KMS-11 (cell line): ENCODE data around the gene RAP1GAP2.

Source experiments
- H2AFZ ChIP-seq: fragments of 200-600 bp; sonication (generic); 2 replicates; pipeline ENCODE4 v1.6.1; 2016; ENCODE audit warnings: antibody characterized with exemption, mixed run types, low read depth
- H3K27ac ChIP-seq: fragments of 200-600 bp; sonication (generic); 2 replicates; pipeline ENCODE4 v1.6.1; 2016; ENCODE audit warnings: mild to moderate bottlenecking, mixed run types
- H3K27me3 ChIP-seq: fragments of 200-600 bp; sonication (generic); 2 replicates; pipeline ENCODE4 v1.6.1; 2017; ENCODE audit warnings: mild to moderate bottlenecking, low read depth, mixed run types, moderate library complexity; ENCODE audit not compliant: insufficient read depth
- H3K36me3 ChIP-seq: fragments of 200-600 bp; sonication (generic); 2 replicates; pipeline ENCODE4 v1.6.1; 2017; ENCODE audit warnings: mild to moderate bottlenecking, mixed run types; ENCODE audit not compliant: insufficient read depth
- H3K4me1 ChIP-seq: fragments of 200-600 bp; sonication (generic); 2 replicates; pipeline ENCODE4 v1.6.1; 2016; ENCODE audit warnings: mild to moderate bottlenecking, low read depth, mixed run types; ENCODE audit not compliant: poor library complexity, severe bottlenecking
- H3K4me2 ChIP-seq: fragments of 200-600 bp; sonication (generic); 2 replicates; pipeline ENCODE4 v1.7.0; 2016; ENCODE audit warnings: mild to moderate bottlenecking, mixed run types
- H3K4me3 ChIP-seq: fragments of 200-600 bp; sonication (generic); IDR thresholded peaks from 2 replicates; pipeline ENCODE4 v1.6.1; 2017; ENCODE audit warnings: low read depth, low read length, mixed read lengths; ENCODE audit not compliant: insufficient read depth
- H3K79me2 ChIP-seq: fragments of 200-600 bp; sonication (generic); 2 replicates; pipeline ENCODE4 v1.6.1; 2016; ENCODE audit warnings: low read depth, mixed run types; ENCODE audit not compliant: insufficient read depth
- H3K9ac ChIP-seq: fragments of 200-600 bp; sonication (generic); 2 replicates; pipeline ENCODE4 v1.6.1; 2016; ENCODE audit warnings: mild to moderate bottlenecking, mixed run types
- H4K20me1 ChIP-seq: fragments of 200-600 bp; sonication (generic); 2 replicates; pipeline ENCODE4 v1.6.1; 2016; ENCODE audit warnings: mild to moderate bottlenecking, mixed run types; ENCODE audit not compliant: insufficient read depth
- TF ChIP-seq, protein P1 (sequence below): fragments of 200-600 bp; sonication (generic); conservative IDR thresholded peaks from 2 replicates; pipeline ENCODE4 v1.6.1; 2017; ENCODE audit warnings: low read depth, mild to moderate bottlenecking, antibody characterized with exemption, low read length, moderate library complexity, mixed read lengths

Gene RAP1GAP2

GRCh38 chr17:2863204-2863603 lies 67.0 kb downstream of the RAP1GAP2 start:
- Histone ChIP-seq H3K27ac (no peak overlapping the region), H3K36me3 (no peaks in the 10 kb centered on the region), H2AFZ (no peak overlapping the region), H3K4me2 (no peak overlapping the region), H3K27me3 (peaks cover 19% of the 10 kb centered on the region; the same call in 1 of the 2 replicates), H3K4me1 (no peaks in the 10 kb centered on the region), H3K79me2 (no peaks in the 10 kb centered on the region), H4K20me1 (no peaks in the 10 kb centered on the region), H3K9ac (no peak overlapping the region), H3K4me3 (no peak overlapping the region)
- TF ChIP-seq, protein P1, sequence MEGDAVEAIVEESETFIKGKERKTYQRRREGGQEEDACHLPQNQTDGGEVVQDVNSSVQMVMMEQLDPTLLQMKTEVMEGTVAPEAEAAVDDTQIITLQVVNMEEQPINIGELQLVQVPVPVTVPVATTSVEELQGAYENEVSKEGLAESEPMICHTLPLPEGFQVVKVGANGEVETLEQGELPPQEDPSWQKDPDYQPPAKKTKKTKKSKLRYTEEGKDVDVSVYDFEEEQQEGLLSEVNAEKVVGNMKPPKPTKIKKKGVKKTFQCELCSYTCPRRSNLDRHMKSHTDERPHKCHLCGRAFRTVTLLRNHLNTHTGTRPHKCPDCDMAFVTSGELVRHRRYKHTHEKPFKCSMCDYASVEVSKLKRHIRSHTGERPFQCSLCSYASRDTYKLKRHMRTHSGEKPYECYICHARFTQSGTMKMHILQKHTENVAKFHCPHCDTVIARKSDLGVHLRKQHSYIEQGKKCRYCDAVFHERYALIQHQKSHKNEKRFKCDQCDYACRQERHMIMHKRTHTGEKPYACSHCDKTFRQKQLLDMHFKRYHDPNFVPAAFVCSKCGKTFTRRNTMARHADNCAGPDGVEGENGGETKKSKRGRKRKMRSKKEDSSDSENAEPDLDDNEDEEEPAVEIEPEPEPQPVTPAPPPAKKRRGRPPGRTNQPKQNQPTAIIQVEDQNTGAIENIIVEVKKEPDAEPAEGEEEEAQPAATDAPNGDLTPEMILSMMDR: no peak

DNA sequence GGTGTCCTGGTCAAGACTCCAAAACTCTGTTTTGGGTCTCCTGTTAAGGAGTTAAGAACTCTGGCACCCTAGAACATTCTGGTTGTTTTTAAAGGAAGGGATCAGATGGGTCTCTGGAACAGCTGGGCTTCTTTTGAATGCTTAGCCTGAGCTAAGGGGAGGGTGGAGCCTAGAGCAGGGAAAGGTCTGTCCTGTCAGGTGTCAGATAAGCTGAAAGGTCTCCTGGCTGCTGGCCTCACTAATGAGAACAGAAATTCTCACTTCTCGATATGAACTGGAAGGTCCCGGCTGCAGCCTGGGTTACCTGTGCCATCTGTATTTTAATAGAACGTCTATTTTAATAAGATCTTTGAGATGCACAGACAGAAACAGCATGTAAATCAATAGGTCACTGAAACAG lies 69.0 kb downstream of the RAP1GAP2 start:
- no peaks in the 10 kb centered on the region for H4K20me1 ChIP-seq
- H3K4me2 ChIP-seq: no peak overlapping the region
- H3K79me2 ChIP-seq: no peaks in the 10 kb centered on the region
- H3K27me3 ChIP-seq: peaks cover 22% of the 10 kb centered on the region; the same call in 1 of the 2 replicates
- H3K36me3 ChIP-seq: no peaks in the 10 kb centered on the region
- H3K4me3 ChIP-seq: no peak overlapping the region
- TF ChIP-seq, protein P1: no peak
- no peak overlapping the region for H2AFZ ChIP-seq
- H3K9ac ChIP-seq: no peak overlapping the region
- H3K4me1 ChIP-seq: no peaks in the 10 kb centered on the region
- no peak overlapping the region for H3K27ac ChIP-seq

DNA sequence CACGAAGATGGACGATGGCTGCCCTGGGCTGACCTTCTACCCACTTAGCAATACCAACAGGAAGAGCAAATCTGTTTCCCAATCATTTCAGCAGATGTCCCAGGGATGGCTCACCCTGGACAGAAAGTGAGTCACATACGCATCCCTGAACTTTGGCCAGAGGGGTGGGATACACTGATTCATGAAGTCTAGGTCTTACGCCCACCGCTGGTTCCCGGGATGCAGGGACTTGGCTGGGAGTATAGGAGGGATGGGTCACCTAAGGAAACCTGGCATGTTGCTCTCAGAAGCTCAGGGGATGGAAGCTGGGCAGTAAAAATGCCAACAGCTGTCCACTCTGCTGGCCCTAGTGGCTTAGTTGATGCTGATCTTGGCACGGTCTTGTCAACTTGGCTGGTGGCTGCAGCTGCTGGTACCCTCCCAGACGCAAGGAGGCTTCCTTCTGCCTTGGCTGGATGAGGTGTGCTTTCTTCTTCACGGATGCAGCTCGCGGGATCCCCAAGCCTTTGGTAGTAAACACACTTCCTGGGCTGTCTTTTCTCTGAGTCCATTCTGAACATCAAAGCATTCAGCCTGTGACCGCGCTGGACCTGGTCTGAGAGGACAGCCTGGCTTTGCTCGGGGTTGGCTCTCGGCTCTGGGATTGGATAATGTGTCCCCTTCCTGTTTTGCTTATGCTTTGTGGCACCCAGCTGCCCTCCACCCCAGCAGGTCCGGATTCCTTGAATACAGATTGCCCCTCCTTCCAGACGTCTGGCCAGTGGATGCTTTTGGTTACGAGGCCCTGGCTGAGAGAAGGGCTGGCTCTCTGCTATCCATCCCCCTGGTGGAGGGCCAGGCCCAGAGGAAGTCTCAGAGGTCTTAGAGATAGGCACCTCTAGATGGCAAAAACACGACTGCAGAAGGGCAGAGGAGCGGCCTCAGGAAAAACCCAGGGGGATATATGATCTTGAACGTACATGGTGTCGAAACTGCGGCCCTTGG lies 71.5 kb downstream of the RAP1GAP2 start:
- TF ChIP-seq, protein P1: no peak
- Histone ChIP-seq H3K27me3 (peaks cover 26% of the 10 kb centered on the region), H3K79me2 (no peaks in the 10 kb centered on the region), H4K20me1 (no peaks in the 10 kb centered on the region), H3K9ac (no peak overlapping the region), H3K4me3 (no peak overlapping the region), H3K27ac (no peak overlapping the region), H3K36me3 (no peaks in the 10 kb centered on the region), H3K4me1 (no peaks in the 10 kb centered on the region), H2AFZ (no peak overlapping the region), H3K4me2 (no peak overlapping the region)

GRCh38 chr17:2869604-2870003 lies 73.4 kb downstream of the RAP1GAP2 start:
- Histone ChIP-seq H3K4me3 (no peak overlapping the region), H3K27ac (no peak overlapping the region), H3K79me2 (no peaks in the 10 kb centered on the region), H3K27me3 (peaks cover 26% of the 10 kb centered on the region), H3K36me3 (no peaks in the 10 kb centered on the region), H2AFZ (no peak overlapping the region), H3K9ac (no peak overlapping the region), H3K4me1 (no peaks in the 10 kb centered on the region), H3K4me2 (no peak overlapping the region), H4K20me1 (no peaks in the 10 kb centered on the region)
- TF ChIP-seq, protein P1: no peak
